B cell (primary cell): ENCODE results near the gene FMNL2. TPM values are rescaled to one million over a fixed set of nuclear protein-coding genes. Genes with fewer than 3 reads are reported as not detected.

ENCODE experiments used
- ATAC-seq: fragments of 200-7000 bp; cut with Tn5 transposase; one replicate; pipeline ENCODE4 v1.10.0; 2021; ENCODE audit warnings: low read depth, mild to moderate bottlenecking, moderate number of reproducible peaks, moderate library complexity
- CTCF ChIA-PET: fragments of 350-600 bp; sonication (Branson Sonifier 250); formaldehyde crosslinking; loops from one replicate; lab custom pipeline; 2021; ENCODE audit warnings: antibody characterized with exemption, inconsistent platforms; lab: Charles Lee
- POLR2A ChIA-PET: fragments of 350-600 bp; sonication (Branson Sonifier 250); formaldehyde crosslinking; loops from one replicate; lab custom pipeline; 2021; ENCODE audit warnings: antibody characterized with exemption; lab: Charles Lee
- DNase-seq: peaks from one replicate; pipeline ENCODE4 v3.0.0; 2013
- H2AFZ ChIP-seq: 2 replicates; pipeline ENCODE4 v1.6.1; 2012; ENCODE audit warnings: mild to moderate bottlenecking, low read depth, low read length; ENCODE audit not compliant: insufficient read depth, poor library complexity, severe bottlenecking
- H3K27ac ChIP-seq, 2 donors: 1 replicate in 1 of 2; 2 replicates in 1 of 2; pipeline ENCODE4 v1.5.1; 2012 to 2013; ENCODE audit warnings: low read length in 2 of 2, mild to moderate bottlenecking in 2 of 2, moderate library complexity in 1 of 2
- H3K27me3 ChIP-seq, 4 experiments: fragments of 200-600 bp in 1 of 4; sonication (generic) in 1 of 4; replicated peaks in 1 of 4; 1 replicate in 2 of 4; 2 replicates in 2 of 4; pipeline versions ENCODE4 v1.6.1 to v1.7.0; 2013 to 2016; ENCODE audit warnings: low read length in 3 of 4, mild to moderate bottlenecking in 2 of 4, mixed read lengths in 1 of 4, moderate library complexity in 1 of 4; ENCODE audit not compliant: insufficient read depth in 4 of 4, control insufficient read depth in 3 of 4; ENCODE audit errors: control extremely low read depth in 1 of 4
- H3K36me3 ChIP-seq, 2 experiments: replicated peaks in 1 of 2; 1 replicate in 1 of 2; 2 replicates in 1 of 2; pipeline versions ENCODE4 v1.6.1 to v1.7.1; 2013; ENCODE audit warnings: low read length in 1 of 2; ENCODE audit not compliant: insufficient read depth in 2 of 2, control insufficient read depth in 1 of 2; ENCODE audit errors: control extremely low read depth in 1 of 2, extremely low read depth in 1 of 2
- H3K4me1 ChIP-seq, 2 donors: fragments of 200-600 bp in 1 of 2; sonication (generic) in 1 of 2; 1 replicate in 1 of 2; 2 replicates in 1 of 2; pipeline versions ENCODE4 v1.5.1 to v1.6.1; 2013 to 2017; ENCODE audit warnings: low read length in 2 of 2; ENCODE audit not compliant: control insufficient read depth in 2 of 2, insufficient read depth in 2 of 2
- H3K4me2 ChIP-seq: replicated peaks from 2 replicates; pipeline ENCODE3; 2012; ENCODE audit warnings: mild to moderate bottlenecking, low read depth, low read length; ENCODE audit not compliant: poor library complexity, severe bottlenecking
- H3K4me3 ChIP-seq, 5 experiments: fragments of 200-600 bp in 1 of 5; sonication (generic) in 1 of 5; 1 replicate in 3 of 5; 2 replicates in 2 of 5; pipeline versions ENCODE4 v1.5.1 to v1.7.0; 2011 to 2016; ENCODE audit warnings: low read length in 4 of 5, mild to moderate bottlenecking in 4 of 5, low read depth in 2 of 5, control low read depth in 1 of 5, moderate library complexity in 1 of 5; ENCODE audit not compliant: insufficient read depth in 1 of 5; ENCODE audit errors: control extremely low read depth in 1 of 5, extremely low read depth in 1 of 5
- H3K79me2 ChIP-seq: fragments of 200-600 bp; sonication (generic); one replicate; pipeline ENCODE4 v1.6.0; 2016; ENCODE audit warnings: low read length; ENCODE audit not compliant: control insufficient read depth, insufficient read depth
- H3K9ac ChIP-seq: fragments of 200-600 bp; sonication (generic); 2 replicates; pipeline ENCODE4 v1.6.1; 2017; ENCODE audit warnings: mild to moderate bottlenecking, low read length, moderate library complexity
- H3K9me3 ChIP-seq, 3 donors: one replicate each; pipeline versions ENCODE4 v1.6.1 to v1.7.1; 2013; ENCODE audit warnings: low read length in 2 of 3; ENCODE audit not compliant: control insufficient read depth in 2 of 3, insufficient read depth in 1 of 3; ENCODE audit errors: control extremely low read depth in 1 of 3
- H4K20me1 ChIP-seq: 2 replicates; pipeline ENCODE4 v1.6.0; 2012; ENCODE audit warnings: mild to moderate bottlenecking, low read length; ENCODE audit not compliant: insufficient read depth, control insufficient read depth, poor library complexity, severe bottlenecking
- H3K27ac Mint-ChIP-seq: one replicate; pipeline ENCODE4 v1.8.0; 2021; ENCODE audit warnings: mixed read lengths
- H3K27me3 Mint-ChIP-seq: one replicate; pipeline ENCODE4 v1.8.0; 2021; ENCODE audit warnings: mixed read lengths
- H3K4me1 Mint-ChIP-seq: one replicate; pipeline ENCODE4 v1.8.0; 2021; ENCODE audit warnings: mixed read lengths
- H3K4me3 Mint-ChIP-seq: one replicate; pipeline ENCODE4 v1.8.0; 2021; ENCODE audit warnings: mixed read lengths
- H3K9me3 Mint-ChIP-seq: one replicate; pipeline ENCODE4 v1.8.0; 2022; ENCODE audit warnings: mixed read lengths; ENCODE audit not compliant: insufficient read depth
- EZH2 ChIP-seq: IDR thresholded peaks from 2 replicates; pipeline ENCODE4 v1.6.1; 2012; ENCODE audit warnings: borderline replicate concordance, low read depth, mild to moderate bottlenecking, moderate library complexity, low read length; ENCODE audit not compliant: insufficient read depth, poor library complexity, severe bottlenecking
- WGBS: methylation state at CpG from one replicate; pipeline ENCODE4 v1.1.5; 2013; ENCODE audit warnings: missing lambda C conversion rate; ENCODE audit not compliant: insufficient coverage; 5-methylcytosine and 5-hydroxymethylcytosine counted together
- intact Hi-C: fragments of 100-400 bp; cut with micrococcal nuclease; formaldehyde crosslinking; loops from one replicate; pipeline ENCODE4 v1.10.0; 2022
- polyA plus RNA-seq: library from polyadenylated mRNA; depleted of rRNA; stranded (reverse); fragments of >200 nt; gene quantifications from 2 replicates; pipeline ENCODE4 v1.2.3, GENCODE V29; 2012
- total RNA-seq, 2 donors: library from RNA; stranded (reverse); fragments of 120-200 nt in 1 of 2; gene quantifications; 1 replicate in 1 of 2; 2 replicates in 1 of 2; pipeline versions ENCODE4 v1.2.3 to v1.2.4, GENCODE V29; 2013 to 2022
- TF ChIP-seq, protein P1 (sequence below): fragments of 200-600 bp; IDR thresholded peaks from one replicate; pipeline ENCODE4 v1.8.0; 2022; ENCODE audit warnings: antibody characterized with exemption, mild to moderate bottlenecking

FMNL2 gene
- total and polyA plus RNA-seq, 2 donors (not counting 1 experiment from before 2014, with no cell fraction given), result 0.73 to 8.8 TPM

DNA sequence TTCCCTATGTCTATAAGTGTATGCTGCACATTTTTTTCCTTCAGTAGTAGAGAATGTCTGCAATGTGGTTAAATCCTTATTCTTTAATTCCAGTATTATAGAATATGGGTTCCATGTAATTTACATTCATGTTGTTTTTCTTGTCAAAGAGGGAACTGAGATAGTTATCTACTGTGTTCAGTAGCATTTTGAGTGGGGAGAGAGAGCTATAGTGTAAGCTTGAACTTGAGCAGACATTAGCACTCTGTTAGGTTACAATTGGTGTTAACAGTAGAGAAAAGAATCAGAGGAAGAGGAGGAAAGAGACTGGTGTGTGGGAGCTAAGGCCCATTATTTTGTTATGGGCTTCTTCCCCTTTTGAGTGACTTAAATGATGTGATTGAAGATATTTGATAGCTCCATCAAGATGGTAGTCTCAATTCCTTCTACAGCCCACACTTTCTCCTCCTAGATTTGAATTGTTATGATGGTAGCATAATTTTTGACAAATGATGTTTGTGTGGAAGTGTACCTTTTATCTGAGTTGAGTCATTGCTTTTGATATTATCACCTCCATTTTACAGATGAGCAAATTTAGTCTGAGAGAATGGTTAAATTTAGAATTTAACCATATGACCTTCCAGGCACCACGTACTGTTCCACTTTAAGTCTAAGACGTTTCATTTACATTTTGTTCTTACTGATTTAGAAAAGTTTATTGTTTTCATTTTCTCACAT lies 71.3 kb downstream of the FMNL2 start:
- CTCF ChIA-PET, result interaction anchor here (2.2 kb wide), 1 partner anchor 13 kb away, joined by 8 read pairs; no protein-coding TSS in a partner anchor
- no peaks in the 10 kb centered on the region for H3K27me3 Mint-ChIP-seq
- DNase-seq, result no peak
- no peak overlapping the region for H3K4me3 ChIP-seq
- POLR2A ChIA-PET, result no interaction called here
- H3K4me2 ChIP-seq, result peak overlapping the region; percentile 42
- intact Hi-C loops, result loop anchor here (10.0 kb wide), 1 partner anchor 59 kb away; no protein-coding TSS in a partner anchor
- H3K9me3 Mint-ChIP-seq, result no peaks in the 10 kb centered on the region
- H3K27ac ChIP-seq, result peak overlapping the region in 1 of 2 donors; percentile 54
- peaks cover 24% of the 10 kb centered on the region for H3K4me1 Mint-ChIP-seq
- no CpG with 5 or more reads among the region's 2 CpGs for WGBS
- no peaks in the 10 kb centered on the region for H3K9me3 ChIP-seq
- no peaks in the 10 kb centered on the region for H4K20me1 ChIP-seq
- peaks cover 17% of the 10 kb centered on the region in 2 donors for H3K4me1 ChIP-seq
- no peak overlapping the region for H3K4me3 Mint-ChIP-seq
- no peaks in the 10 kb centered on the region for H3K79me2 ChIP-seq
- H3K27ac Mint-ChIP-seq, result no peak overlapping the region
- H3K9ac ChIP-seq, result peak overlapping the region; percentile 43
- H3K36me3 ChIP-seq, result no peaks in the 10 kb centered on the region
- no peak for ATAC-seq
- H2AFZ ChIP-seq, result peak overlapping the region; percentile 37
- H3K27me3 ChIP-seq, result no peaks in the 10 kb centered on the region
- TF ChIP-seq, protein P1, sequence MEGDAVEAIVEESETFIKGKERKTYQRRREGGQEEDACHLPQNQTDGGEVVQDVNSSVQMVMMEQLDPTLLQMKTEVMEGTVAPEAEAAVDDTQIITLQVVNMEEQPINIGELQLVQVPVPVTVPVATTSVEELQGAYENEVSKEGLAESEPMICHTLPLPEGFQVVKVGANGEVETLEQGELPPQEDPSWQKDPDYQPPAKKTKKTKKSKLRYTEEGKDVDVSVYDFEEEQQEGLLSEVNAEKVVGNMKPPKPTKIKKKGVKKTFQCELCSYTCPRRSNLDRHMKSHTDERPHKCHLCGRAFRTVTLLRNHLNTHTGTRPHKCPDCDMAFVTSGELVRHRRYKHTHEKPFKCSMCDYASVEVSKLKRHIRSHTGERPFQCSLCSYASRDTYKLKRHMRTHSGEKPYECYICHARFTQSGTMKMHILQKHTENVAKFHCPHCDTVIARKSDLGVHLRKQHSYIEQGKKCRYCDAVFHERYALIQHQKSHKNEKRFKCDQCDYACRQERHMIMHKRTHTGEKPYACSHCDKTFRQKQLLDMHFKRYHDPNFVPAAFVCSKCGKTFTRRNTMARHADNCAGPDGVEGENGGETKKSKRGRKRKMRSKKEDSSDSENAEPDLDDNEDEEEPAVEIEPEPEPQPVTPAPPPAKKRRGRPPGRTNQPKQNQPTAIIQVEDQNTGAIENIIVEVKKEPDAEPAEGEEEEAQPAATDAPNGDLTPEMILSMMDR, result no peak
- TF ChIP-seq EZH2, result no peak

DNA sequence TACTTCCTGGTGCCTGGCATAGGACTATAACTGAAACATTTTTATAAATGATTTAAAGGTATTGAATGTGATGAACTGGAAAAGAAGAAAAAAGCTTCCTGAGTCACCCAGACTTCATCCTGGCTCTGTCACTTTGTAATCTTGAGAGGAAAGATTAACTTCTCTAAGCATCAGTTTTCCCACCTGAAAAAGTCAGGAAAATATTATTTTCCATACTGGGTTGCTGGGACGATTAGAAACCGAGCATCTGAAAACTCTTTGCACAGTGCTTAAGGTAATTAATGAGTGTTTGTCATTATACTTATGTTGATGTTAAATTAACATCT lies 71.8 kb downstream of the FMNL2 start:
- no peaks in the 10 kb centered on the region for H3K36me3 ChIP-seq
- ChIA-PET POLR2A (no interaction called here), CTCF (interaction anchor here (1.3 to 2.2 kb wide), 2 partner anchors 13 to 60 kb away, joined by 5 to 8 read pairs; no protein-coding TSS in a partner anchor)
- ATAC-seq, result no peak
- no peaks in the 10 kb centered on the region for H3K79me2 ChIP-seq
- Mint-ChIP-seq H3K4me1 (peaks cover 25% of the 10 kb centered on the region), H3K9me3 (no peaks in the 10 kb centered on the region), H3K27ac (peak overlapping the region; percentile 59), H3K4me3 (peak overlapping the region; percentile 3), H3K27me3 (no peaks in the 10 kb centered on the region)
- H3K4me2 ChIP-seq, result peak overlapping the region; percentile 42
- intact Hi-C loops, result loop anchor here (10.0 kb wide), 1 partner anchor 58 kb away; no protein-coding TSS in a partner anchor
- peak overlapping the region; percentile 43 for H3K9ac ChIP-seq
- peaks cover 17% of the 10 kb centered on the region in 2 donors for H3K4me1 ChIP-seq
- no peaks in the 10 kb centered on the region for H4K20me1 ChIP-seq
- no peak overlapping the region for H2AFZ ChIP-seq
- no peak for TF ChIP-seq EZH2
- TF ChIP-seq, protein P1, result no peak
- peak overlapping the region in 1 of 2 donors; percentile 54 for H3K27ac ChIP-seq
- no peaks in the 10 kb centered on the region for H3K9me3 ChIP-seq
- no peaks in the 10 kb centered on the region for H3K27me3 ChIP-seq
- no peak for DNase-seq
- peak overlapping the region in 3 of 5 experiments; percentile 8 to 49 (median 26) for H3K4me3 ChIP-seq
- WGBS, result no CpG with 5 or more reads among the region's 2 CpGs
